Stimulated activated CD4-positive, alpha-beta T cell treated with anti-CD3 and anti-CD28 coated beads, Interleukin-15, amount 100 ng/mL, for 24 hours (primary cell): ENCODE measurements around the gene RPS19.
A peak's percentile ranks its signal among the peaks of the same experiment; 100 is the strongest.

Experiments used
- DNase-seq: peaks from one replicate; pipeline ENCODE4 v3.0.0-alpha.2; 2020

Gene RPS19

DNA sequence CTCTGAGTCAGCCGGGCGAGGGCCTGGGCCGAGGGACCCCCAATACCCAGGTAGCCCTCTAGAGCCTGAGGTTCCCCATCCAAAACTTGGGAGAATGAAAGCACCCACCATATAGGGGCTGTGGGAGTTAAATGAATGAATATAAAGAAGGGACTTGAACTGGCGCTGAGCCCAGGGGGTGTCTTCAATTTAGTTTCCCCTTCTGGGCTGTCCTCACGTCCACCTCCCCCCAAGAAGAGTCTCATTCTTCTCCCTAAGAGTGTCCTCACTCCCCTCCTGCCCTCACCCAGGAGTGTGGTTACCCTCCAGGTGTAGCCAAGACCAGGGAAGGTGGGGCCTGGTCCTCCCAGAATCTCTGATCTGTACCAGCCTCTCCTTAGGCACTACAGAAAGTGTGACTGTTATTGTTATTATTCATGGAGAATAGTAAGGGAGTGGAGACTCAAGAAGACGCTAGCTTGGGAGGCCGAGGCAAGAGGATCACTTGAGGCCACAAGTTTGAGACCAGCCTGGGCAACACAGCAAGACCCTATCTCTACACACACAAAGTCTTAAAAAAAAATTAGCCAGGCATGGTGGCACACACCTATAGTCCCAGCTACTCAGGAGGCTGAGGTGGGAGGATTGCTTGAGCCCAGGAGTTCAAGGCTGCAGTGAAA, 19.7 kb downstream of the RPS19 start:
- DNase-seq: peak; percentile 1

DNA sequence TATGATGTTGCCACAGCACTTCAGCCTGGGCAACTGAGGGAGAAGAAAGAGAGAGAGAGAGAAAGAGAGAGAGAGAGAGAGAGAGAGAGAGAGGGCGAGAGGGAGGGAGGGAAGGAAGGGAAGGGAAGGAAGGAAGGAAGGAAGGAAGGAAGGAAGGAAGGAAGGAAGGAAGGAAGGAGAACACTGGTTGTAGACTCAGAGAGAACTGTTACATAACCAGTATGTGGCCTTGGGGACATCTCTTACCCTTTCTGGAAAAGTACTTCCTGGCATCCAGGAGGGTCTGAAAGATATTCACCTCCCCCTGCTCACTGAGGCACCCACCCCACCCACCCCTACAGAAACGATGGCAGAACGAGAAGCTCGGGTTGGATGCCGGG, 20.3 kb downstream of the RPS19 start:
- DNase-seq: no peak

DNA sequence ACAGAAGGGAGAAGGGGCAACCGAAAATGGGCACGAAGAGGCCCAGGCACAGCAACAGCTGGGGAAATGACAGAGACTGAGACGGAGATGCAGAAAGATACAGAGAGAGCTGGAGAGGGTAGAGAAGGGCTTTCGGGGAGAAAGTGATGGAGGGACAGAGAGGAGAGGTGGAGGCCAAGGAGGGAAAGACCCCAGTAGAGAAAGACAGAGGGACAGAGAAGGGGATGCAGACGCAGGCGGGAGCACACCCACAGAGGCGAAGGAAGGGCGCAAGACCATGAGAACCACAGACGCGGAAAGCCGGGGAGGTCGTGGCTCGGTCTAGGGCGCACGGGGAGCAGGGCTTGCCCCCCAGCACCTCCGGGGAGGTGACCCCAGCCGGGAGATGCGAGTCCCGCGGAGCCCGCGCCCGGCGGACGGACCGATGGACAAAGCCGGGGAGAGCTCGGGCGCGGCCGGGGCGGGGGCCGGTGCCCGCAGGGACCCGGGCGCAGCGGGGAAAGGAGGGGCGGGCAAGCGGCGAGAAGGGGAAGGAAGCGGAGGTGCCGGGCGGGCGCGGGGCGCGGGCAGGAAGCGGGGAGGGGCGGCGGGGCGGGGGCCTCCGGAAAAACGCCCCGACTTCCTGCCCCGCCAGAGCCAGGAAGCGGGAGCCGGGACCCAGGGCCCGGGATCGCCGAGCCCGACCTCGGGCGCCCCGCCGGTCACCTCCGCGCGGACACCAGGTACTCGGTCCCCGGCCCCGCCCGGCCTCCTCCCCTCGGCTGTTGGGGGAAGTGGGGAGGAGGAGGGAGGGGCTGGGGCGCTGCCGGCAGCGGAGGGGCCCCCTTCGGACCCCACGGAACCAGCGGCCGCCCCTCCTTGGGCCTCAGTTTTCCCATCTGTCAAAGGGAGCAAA, 22.8 kb downstream of the RPS19 start, which contains the start of gene ARHGEF1:
TSS of gene ARHGEF1 (plus strand) at position 617 of the 895 bp plus-strand sequence. CDS start 4,899 bp downstream, outside the sequence.
- peak; percentile 77 for DNase-seq

DNA sequence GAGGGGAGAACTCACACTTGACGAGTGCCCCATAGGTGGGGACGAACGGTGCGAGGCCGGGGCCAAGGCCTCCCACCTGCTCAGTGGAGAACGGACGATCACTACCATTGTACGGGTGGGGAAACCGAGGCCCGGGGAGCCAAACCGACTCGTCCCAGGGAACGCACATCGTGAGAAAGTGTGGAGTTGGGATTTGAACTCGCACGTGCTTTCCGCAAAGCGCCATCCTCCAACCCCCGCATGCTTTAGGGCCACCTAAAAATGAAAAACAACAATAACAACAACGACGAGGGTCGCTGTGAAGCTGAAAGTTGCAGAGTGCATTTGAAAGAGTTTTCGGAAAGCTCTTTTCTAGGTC, 23.4 kb downstream of the RPS19 start:
- DNase-seq: no peak

DNA sequence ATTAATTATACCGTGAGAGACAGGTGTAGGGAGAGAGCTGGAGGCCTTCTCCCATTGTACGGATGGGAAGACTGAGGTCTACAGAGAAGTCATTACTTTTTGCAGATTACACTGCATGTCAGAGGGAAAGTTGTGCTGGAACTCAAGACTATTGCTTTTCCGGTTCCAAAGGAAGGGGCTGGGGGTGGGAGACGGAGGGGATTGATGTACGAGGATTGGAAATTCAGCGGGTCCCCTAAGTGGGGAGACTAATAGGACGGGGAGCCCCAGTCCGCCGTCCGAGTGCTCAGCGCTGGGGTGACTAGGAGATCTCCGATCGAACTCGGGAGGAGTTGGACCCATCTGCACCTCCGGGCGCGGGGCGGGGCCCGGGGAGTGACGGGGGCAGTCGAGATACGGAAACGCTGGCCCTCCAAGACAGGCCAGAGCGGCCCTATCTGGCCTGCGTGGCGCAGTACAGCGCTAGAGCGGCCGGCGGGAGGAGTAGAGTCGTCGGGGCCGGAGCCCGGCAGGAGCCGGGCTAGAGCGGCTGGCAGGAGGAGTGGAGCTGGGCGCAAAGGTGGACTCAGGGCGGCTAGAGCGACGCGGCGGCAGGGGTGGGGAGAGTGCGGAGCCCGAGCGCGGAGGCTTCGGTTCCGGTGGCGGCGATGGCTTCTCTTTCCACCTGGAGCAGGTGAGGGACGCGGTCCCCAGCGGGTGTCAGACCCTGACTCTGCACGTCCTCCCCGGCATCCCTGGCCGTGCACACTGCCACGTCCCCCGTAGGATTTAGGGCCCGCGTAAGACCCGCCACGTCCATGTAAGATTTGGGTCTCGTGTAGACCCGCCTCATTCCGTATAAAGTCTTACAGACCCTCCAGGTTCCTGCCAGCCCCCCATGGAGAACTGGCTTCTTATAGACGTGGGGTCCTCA, 24.0 kb downstream of the RPS19 start:
- DNase-seq: peak; percentile 94

DNA sequence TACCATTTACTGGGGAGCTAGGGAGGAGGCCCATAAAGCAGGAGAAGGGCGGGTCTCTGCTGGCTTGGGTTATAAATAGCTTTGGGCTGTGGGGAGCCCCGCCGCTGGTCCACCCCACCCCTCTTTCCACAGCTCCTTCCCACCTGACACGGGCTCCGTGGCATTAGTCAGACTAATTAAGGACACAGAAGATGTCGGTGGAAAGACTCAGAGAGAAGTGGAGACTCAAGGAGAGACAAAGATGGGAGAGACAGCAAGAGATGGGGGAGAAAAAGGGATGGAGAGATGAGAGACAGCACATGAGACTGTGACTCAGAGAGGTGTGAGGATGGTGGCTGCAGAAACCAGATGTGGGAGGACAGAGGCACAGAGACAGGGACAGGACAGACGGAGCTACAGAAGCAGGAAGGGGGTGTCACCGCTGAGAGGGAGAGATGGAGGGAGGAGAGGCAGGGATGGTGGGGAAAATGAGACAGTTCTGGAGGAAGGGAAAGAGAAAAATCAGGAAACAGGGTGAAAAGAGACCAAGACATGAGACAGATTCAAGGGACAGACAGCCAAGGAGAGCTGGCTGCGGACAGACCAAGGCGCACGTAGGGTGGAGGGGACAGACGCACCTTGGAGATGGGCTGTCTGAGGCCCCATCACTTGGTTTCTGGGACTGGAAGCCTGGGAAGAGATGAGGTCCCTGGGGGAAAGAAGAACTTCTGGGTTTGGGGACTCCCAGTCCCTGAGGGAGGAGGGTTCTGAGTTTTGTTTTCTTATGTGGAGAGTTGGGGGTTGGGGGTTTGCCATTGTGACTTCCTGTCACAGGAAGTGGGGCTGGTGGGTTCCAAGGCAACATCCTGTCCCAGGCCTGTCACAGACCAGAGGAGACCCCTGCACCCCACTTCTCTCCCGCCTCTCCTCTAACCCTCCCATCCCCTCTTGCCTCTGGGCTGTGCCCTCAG, 27.0 kb downstream of the RPS19 start:
- peak; percentile 72 for DNase-seq

DNA sequence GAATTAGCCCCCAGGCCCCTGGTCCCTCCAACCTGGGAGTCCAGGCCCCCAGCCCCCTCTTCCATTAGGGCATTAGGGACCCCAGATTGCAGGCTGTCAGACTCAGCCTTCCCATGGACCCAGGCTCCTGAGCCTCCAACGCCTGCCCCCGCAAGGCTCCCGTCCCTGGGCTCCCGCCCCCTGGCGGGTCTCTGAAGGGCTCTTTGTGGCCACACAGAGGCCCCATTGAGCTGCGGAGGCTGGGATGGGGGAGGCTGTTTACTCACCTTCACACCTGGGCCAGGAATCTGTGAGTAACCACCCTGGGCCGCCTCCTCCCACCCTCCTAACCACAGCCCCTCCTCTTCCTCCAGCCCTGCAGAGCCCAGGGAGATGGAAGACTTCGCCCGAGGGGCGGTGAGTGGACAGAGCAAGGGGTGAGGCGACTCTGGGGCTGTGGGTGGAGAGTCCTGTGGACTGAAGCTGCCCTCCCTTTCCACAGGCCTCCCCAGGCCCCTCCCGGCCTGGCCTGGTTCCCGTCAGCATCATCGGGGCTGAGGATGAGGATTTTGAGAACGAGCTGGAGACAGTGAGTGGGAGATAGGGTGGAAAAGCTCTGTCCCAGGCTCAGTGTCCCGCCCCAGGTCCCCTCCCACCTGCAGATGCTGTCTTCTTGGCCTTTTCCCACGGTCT, 27.8 kb downstream of the RPS19 start:
- peak; percentile 92 for DNase-seq

DNA sequence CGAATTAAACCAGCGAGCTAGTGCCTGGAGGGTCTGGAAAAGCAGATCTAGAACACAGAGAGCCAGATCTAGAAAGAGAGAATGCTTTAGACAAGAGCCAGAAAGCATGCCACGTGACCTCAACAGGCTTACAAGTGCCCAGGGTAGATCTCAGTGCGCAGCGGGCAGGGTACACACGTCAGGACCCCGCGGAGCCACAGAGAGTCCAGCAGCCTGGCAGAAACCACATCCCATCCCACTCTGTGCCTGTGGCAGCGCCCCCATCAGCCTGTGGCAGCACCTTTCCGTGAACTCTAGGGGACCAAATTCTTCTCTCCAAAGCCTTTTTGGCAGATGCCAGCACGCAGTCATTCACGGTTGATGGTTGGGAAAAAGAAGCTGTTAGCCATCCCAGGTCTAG, 28.9 kb downstream of the RPS19 start:
- DNase-seq: no peak

DNA sequence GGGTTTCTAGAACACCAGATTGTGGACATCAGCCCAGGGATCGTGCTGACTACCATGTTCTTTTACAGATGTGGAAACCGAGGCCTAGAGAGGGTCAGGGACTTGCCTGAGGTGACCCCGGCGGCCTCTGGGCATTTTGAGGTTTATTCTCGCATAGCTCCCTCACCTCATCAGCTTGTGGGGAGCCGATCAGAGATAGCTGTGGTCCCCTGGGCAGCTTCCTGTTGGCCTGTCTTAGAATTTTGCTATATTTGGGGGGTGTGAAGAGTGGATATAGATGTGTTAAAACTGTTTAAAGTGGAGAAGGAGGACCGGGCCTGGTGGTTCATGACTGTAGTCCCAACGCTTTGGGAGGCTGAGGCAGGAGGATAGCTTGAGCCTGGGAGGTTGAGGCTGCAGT, 29.8 kb downstream of the RPS19 start:
- no peak for DNase-seq

DNA sequence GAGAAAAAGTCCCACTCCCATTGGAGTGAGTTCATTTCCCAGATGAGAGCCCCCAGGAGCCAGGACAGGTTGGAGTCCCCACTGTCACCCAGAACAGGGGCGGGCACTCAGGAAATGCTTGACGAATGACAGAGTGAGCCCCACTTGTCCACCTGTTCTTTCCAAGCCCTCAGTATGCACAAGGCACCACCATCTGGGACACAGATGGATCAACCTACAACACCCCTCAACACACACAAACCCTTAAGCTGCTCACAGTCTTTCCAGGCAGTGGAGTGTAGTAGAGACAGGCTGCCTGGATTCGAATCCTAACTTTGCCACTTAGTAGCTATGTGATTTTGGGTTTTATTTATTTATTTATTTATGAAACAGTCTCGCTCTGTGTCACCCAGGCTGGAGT, 30.9 kb downstream of the RPS19 start:
- DNase-seq: no peak

DNA sequence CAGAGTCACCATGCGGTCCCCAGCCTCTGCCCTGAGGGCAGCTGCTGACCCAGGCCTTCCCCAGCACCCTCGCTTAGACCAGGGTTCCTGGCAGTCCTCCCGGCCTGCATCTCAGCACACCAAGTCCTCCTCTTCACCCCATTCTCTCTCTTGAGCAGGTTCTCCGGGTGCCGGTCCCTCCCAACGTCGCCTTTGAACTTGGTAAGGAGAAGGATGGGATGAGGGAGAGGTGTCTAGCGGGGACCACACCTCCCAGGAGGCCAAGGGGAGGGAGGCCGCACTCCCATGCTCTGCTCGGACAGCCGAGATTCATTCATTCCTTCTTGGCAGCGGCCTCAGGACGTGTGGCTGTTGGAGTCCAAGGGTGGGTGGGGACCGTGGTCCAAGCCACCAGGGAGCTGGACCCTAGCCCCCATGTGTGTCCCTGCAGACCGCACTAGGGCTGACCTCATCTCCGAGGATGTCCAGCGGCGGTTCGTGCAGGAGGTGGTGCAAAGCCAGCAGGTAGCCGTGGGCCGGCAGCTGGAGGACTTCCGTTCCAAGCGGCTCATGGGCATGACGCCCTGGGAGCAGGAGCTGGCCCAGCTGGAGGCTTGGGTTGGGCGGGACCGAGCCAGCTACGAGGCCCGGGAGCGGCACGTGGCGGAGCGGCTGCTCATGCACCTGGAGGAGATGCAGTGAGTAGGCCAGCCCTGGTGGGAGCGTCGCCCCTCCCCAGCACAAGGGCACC, 32.3 kb downstream of the RPS19 start:
- DNase-seq: no peak

DNA sequence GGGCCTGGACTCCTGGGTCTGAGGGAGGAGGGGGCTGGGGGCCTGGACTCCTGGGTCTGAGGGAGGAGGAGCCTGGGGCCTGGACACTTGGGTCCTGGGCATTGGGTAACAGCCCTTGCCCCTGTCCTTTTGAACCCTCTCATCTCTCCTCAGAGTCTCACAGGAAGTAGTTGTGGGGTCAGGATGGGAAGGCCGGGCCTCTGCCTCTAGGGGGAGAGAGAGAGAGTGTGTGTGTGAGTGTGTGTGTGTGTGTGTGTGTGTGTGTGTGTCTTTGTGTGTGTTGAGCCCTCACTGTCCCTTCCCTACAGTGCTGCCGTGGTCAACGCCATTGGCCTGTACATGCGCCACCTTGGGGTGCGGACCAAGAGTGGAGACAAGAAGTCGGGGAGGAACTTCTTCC, 33.8 kb downstream of the RPS19 start:
- no peak for DNase-seq

DNA sequence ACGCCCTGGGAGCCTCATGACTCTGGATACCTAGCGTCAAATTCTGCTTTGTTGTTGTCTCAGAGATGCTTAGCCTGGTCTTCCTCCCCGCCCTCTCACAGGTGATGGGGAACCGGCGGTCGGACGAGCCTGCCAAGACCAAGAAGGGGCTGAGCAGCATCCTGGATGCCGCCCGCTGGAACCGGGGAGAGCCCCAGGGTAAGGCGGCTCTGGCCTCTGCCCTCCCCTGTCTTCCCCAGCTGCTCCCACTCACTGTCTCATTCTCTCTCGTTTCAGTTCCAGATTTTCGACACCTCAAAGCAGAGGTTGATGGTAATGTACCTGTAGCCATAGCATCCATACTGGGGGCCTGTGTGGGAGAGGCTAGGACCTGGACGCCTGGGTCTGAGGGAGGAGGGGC, 34.3 kb downstream of the RPS19 start:
- no peak for DNase-seq

DNA sequence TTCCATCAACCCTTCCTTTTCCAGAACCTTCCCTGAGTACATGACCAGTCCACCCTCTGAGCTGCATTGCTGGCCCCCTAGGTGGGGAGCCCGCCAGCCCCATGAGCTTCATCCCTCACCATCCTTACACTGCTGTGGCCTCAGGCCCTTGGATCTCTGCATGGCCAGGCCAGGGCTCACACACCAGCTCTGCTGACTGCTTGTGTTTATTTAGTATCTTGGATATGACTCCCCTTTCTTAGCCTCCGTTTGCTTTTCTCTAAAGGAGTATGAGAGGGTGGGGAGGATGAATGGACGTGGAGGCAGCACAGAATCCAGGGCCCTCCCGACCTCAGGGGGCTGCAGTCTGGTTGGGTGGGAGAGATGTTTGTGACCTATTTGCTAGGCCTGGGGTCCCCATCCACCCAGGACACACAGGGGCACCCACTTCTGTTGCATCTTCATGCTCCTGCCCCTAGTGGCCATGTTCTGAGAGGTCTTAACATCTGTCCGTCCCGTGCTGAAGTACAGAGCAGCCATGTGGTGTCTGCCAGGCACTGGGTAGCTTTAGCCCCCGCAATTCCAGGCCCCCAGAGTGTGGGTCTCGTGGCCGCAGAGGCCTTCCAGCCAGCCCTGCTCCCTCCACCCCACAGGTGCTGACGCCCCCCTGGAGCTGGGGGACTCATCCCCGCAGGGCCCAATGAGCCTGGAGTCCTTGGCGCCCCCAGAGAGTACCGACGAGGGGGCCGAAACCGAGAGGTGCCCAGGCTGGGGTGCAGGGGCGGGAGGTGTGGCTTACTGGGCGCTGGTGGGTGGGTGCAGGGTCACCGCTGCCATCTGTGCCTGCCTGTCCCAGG, 35.9 kb downstream of the RPS19 start:
- DNase-seq: no peak

DNA sequence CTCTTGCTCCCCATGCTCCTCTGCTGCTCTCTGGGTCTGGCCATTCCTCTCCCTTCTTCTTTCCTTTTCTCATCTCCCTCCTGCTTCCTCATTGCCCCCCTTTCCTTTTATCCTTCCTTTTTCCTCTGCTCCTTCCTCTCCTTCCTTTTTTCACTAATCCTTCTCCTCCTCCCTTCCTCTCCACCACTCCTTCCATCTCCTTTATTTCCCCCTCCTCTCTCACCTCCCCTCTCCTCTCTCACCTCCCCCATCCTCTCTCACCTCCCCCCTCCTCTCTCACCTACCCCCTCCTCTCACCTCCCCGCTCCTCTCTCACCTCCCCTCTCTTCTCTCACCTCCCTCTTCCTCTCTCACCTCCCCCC, 36.5 kb downstream of the RPS19 start:
- DNase-seq: no peak

DNA sequence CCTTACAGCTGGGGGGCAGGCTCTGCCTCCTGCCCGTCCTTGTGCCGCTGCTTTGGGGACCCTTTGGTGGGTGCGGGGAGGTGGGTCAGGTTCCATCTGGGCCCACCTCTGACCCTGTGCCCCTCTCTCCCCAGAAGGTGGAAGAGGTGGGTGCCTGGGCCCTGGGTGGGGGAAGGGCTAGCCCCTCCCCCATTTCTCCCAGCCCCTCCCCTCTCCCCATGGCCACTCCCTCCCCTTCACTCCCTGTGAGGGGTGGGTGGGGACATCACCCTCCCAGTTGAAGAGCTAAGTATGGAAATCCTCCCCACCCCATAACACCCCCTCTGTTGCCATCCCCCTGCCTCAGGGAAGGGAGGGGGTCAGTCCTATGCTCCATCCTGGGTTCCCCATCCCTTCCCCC, 37.1 kb downstream of the RPS19 start:
- no peak for DNase-seq

DNA sequence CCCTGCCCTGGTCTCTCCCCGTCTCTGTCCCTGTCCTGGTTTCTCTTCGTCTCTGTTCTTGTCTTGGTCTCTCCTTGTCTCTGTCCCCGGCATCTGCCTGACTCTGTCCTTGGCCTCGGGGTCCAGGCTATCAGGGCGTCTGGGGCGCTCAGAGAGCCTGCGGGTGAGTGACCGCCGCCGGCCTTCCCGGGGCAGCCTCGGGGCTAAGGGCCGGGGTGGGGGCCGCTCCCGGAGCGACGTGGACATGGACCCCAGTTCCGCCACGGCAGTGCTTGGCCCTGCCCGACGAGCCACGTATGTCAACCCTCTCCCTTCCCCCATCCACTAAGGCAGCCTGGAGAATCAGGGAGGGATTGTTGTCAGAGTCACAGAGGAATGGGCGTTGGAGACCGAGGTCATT, 37.8 kb downstream of the RPS19 start:
- DNase-seq: no peak

DNA sequence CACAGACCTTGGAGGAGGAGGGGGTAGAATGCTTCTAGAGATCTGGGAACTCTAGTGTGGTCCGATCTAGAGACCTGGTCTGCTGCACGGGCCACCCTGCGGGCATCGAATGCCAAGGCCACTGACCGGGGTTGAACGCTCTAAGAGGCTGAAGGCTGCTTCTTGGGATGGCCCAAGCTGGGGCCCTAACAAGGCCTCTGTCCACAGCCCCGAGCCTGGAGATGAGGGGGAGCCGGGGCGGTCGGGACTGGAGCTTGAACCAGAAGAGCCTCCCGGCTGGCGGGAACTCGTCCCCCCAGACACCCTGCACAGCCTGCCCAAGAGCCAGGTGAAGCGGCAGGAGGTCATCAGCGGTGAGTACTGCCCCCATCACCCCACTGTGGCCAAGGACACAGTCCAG, 38.2 kb downstream of the RPS19 start:
- no peak for DNase-seq

DNA sequence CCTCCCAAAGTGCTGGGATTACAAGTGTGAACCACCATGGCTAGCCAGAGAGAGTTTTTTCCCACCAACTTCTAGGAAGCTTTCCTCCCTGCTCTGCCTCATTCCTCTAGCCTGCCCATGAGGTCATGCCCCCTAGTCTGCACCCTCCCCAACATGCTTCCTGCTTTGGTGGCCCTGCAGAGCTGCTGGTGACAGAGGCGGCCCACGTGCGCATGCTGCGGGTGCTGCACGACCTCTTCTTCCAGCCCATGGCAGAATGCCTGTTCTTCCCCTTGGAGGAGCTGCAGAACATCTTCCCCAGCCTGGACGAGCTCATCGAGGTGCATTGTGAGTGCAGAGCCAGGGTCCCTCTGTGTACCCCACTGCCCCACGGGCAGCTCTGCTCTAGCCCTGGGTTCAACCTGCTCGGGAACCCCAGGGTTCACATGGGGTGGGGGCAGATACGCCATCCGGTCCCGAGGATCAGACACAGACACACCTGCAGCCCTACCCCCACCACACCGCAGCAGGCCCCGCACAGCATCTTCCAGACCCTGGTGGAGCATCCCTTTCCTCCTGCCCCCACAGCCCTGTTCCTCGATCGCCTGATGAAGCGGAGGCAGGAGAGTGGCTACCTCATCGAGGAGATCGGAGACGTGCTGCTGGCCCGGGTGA, 41.8 kb downstream of the RPS19 start:
- DNase-seq: no peak

DNA sequence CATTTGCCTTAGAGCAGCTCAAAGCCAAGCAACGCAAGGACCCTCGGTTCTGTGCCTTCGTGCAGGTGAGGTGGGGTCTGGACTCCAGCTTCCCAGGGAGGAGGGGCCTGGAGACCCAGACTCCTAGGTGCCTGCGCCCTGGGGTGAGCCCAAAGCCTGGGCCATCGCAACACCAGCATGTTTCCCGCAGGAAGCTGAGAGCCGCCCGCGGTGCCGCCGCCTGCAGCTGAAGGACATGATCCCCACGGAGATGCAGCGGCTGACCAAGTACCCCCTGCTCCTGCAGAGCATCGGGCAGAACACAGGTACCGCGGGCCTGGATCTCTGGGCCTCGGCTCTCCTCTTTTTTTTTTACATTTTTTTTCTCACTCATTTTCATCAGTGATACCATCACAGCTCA, 42.5 kb downstream of the RPS19 start:
- DNase-seq: no peak
